ENCODE data around the gene CTIF. TPM values are rescaled to one million over a fixed set of nuclear protein-coding genes. Genes with fewer than 3 reads are reported as not detected.
A peak's percentile ranks its signal among the peaks of the same experiment; 100 is the strongest.

Gene CTIF
- total and polyA plus RNA-seq, 2 experiments from 2014 or later, result 8.6 to 14.4 TPM

DNA sequence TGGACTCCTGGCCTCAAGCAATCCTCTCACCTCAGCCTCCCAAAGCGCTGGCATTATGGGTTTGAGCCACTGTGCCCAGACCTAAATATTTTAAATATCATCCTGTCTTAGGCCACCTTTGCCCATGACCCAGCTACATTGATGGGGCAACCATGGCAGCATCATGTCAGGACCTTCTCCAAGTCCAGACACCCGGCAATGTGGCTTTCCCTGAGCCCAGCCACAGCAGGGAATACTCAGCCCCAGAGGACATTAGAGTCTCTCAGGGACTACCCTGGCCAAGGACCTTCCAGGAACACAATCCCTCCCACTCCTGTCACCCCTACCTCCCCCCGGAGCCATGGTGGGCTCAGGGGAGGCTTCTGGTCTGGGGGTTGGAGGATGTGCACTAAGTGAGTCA, 339.1 kb downstream of the CTIF start:
- peaks cover 5% of the 10 kb centered on the region for H3K4me1 ChIP-seq (ENCODE audit: insufficient read depth)
- H2AFZ ChIP-seq, result no peak overlapping the region
- peaks cover 6% of the 10 kb centered on the region; the same call in 1 of the 2 replicates for H3K9me2 ChIP-seq (ENCODE audit: insufficient read depth)
- Mint-ChIP-seq H3K27ac (no peak overlapping the region), H3K9me3 (peaks cover 2% of the 10 kb centered on the region; the same call in 2 of the 3 replicates), H3K4me3 (no peak overlapping the region), H3K36me3 (ENCODE audit: low read depth) (no peaks in the 10 kb centered on the region), H3K4me1 (peaks cover 23% of the 10 kb centered on the region), H3K27me3 (ENCODE audit: insufficient read depth, low read depth, poor library complexity) (peaks cover 18% of the 10 kb centered on the region)
- H4K20me1 ChIP-seq (replicated peaks; ENCODE audit: insufficient read depth), result no peaks in the 10 kb centered on the region
- H3K4me3 ChIP-seq, result no peak overlapping the region
- H3K27ac ChIP-seq (ENCODE audit: low read depth), result no peak overlapping the region
- H3K36me3 ChIP-seq (ENCODE audit: insufficient read depth), result no peaks in the 10 kb centered on the region; the same call in 1 of the 2 replicates
- no peaks in the 10 kb centered on the region for H3F3A ChIP-seq (replicated peaks; ENCODE audit: low read depth)
- ATAC-seq (no peak), DNase-seq (ENCODE audit: low spot score) (no peak)
- H3K79me2 ChIP-seq (replicated peaks; ENCODE audit: insufficient read depth), result no peaks in the 10 kb centered on the region
- H3K27me3 ChIP-seq (ENCODE audit: insufficient read depth), result no peaks in the 10 kb centered on the region
- no peak for TF ChIP-seq POLR2AphosphoS5 (IDR thresholded peaks at IDR 0.05; ENCODE audit: low read depth)
- no peak for TF ChIP-seq ZNF331 (CRISPR knock-in tag; IDR thresholded peaks at IDR 0.05; ENCODE audit: low read depth)
- no peak for TF ChIP-seq ZNF462 (CRISPR knock-in tag; IDR thresholded peaks at IDR 0.05)
- no peak for TF ChIP-seq NANOG (IDR thresholded peaks at IDR 0.05; ENCODE audit: borderline replicate concordance)
- TF ChIP-seq CREB1 (CRISPR knock-in tag; IDR thresholded peaks at IDR 0.05; ENCODE audit: low read depth), result no peak
- H3K4me2 ChIP-seq, result no peak overlapping the region

DNA sequence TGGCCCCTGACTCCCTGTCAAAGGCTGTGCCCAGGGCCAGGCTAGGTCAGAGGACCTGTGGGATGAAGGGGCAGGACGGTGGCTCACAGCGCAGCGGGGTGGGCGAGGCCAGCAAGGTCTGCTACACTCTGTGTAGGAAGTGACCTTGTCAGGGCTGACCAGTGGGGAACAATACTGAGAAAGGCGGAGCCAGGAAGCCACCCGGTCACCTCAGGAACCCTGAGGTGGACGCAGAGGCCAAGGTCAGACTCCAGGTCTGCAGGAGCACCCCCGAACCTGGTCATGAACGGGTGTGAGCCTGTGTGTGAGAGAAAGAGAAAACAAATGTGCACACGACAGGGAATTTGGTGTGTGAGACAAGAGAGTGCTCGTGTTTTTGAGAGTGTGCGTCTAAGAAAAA, 339.6 kb downstream of the CTIF start:
- no peak for ATAC-seq
- H3K79me2 ChIP-seq (replicated peaks; ENCODE audit: insufficient read depth), result no peaks in the 10 kb centered on the region
- no peaks in the 10 kb centered on the region for H3K36me3 Mint-ChIP-seq (ENCODE audit: low read depth)
- no peak for TF ChIP-seq CTCF (conservative IDR thresholded peaks at IDR 0.05; ENCODE audit: low read depth in 2 of 2)
- no peak for TF ChIP-seq ZNF114 (CRISPR knock-in tag; IDR thresholded peaks at IDR 0.05)
- TF ChIP-seq, protein P1, sequence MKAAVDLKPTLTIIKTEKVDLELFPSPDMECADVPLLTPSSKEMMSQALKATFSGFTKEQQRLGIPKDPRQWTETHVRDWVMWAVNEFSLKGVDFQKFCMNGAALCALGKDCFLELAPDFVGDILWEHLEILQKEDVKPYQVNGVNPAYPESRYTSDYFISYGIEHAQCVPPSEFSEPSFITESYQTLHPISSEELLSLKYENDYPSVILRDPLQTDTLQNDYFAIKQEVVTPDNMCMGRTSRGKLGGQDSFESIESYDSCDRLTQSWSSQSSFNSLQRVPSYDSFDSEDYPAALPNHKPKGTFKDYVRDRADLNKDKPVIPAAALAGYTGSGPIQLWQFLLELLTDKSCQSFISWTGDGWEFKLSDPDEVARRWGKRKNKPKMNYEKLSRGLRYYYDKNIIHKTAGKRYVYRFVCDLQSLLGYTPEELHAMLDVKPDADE (IDR thresholded peaks at IDR 0.05), result no peak
- TF ChIP-seq REST (IDR thresholded peaks at IDR 0.05; ENCODE audit: unreplicated experiment), result no peak
- no peak for TF ChIP-seq NANOG (IDR thresholded peaks at IDR 0.05; ENCODE audit: borderline replicate concordance)

More for the DNA sequence above, 339.6 kb downstream of the CTIF start:
- peak overlapping the region; percentile 74; the same call in 1 of the 2 replicates for H3K27ac Mint-ChIP-seq
- H3K9me3 Mint-ChIP-seq, result peaks cover 2% of the 10 kb centered on the region; the same call in 2 of the 3 replicates
- no peaks in the 10 kb centered on the region; the same call in 1 of the 2 replicates for H3K36me3 ChIP-seq (ENCODE audit: insufficient read depth)
- H3K27ac ChIP-seq (ENCODE audit: low read depth), result no peak overlapping the region
- H4K20me1 ChIP-seq (replicated peaks; ENCODE audit: insufficient read depth), result no peaks in the 10 kb centered on the region
- H3K4me1 ChIP-seq (ENCODE audit: insufficient read depth), result peaks cover 5% of the 10 kb centered on the region
- H3K4me2 ChIP-seq, result peak overlapping the region; percentile 51; the same call in 1 of the 2 replicates
- no peaks in the 10 kb centered on the region for H3K27me3 ChIP-seq (ENCODE audit: insufficient read depth)
- no peak for DNase-seq (ENCODE audit: low spot score)
- peak overlapping the region; percentile 74; the same call in 1 of the 2 replicates for H2AFZ ChIP-seq
- no peak overlapping the region for H3K4me3 ChIP-seq
- peaks cover 17% of the 10 kb centered on the region for H3K27me3 Mint-ChIP-seq (ENCODE audit: insufficient read depth, low read depth, poor library complexity)
- peaks cover 20% of the 10 kb centered on the region for H3K4me1 Mint-ChIP-seq
- H3K4me3 Mint-ChIP-seq, result peak overlapping the region; percentile 27; the same call in 2 of the 3 replicates
- peaks cover 6% of the 10 kb centered on the region; the same call in 1 of the 2 replicates for H3K9me2 ChIP-seq (ENCODE audit: insufficient read depth)
- H3F3A ChIP-seq (replicated peaks; ENCODE audit: low read depth), result no peaks in the 10 kb centered on the region
